NCI-H2171 treated with DMSO at 0.1 percent for 48 hours (cell line): Measurements from ENCODE around the gene CST1.
"Not testable (repeated sequence)": the region's sequence is repeated elsewhere in the genome, so short reads cannot be mapped to it uniquely, and the experiment has no call there.

Experiments
- DNase-seq: peaks from one replicate; lab custom pipeline; 2025; lab: John Stamatoyannopoulos, UW

Gene CST1

DNA sequence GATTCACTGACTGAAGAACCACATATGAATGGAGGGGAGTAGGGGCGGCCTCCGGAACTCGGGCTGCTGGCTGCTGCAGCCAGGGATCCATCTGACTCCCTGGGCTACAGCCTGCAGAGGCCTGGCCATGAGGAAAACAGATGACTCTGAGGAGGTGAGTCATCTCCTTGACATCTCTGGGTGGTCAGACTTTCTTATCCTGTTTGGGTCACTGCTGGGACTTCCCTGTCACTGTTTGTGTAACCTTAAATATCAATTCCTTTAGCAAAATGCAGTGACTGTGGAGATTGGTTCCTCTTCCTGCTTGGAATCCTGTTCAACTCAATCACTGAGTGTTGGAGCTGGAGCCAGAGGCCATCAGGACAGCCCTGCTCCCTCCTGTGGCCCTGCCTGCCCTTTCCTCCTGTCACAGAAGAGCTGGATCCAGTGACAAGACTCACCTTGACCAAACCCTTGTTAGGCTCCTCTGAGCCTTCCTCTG is 4.4 kb upstream of the CST1 start:
- DNase-seq, result not testable (repeated sequence)

DNA sequence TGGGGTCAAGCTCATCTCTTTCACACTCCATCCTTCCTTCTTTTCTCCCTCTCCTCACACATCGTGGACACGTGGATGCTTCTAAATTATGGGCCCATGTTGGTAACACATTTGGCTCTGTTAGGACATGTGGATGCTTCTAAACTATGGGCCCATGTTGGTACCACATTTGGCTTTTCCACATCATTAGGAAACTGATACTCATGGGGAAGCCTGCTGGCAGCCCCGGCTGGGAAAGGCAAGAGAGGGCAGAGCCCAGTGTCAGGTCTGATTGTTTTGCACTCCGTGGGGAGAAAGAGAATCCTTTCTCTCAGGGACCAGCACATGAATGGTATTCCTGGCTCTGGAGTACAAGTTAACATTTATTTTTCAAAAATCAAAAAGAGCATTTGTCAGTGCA is 4.0 kb upstream of the CST1 start:
- no peak for DNase-seq

DNA sequence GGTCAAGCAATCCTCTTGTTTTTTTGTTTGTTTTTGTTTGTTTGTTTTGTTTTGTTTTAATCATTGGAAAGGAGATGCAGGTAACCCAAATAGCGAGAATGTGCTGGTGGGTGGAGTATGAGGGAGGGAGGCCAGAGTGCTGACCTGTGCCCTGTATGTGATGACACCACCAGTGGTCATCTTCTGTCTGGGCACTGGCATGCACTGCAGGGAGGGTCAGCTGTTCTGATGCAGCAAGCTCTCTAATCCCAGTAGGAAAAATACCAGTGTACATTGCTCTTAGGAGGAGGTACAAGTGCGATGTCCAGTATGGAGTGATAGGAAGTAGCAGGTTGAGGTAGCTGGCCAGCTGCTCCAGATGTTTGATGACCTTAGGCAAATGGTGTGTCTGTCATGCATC is 2.9 kb upstream of the CST1 start:
- DNase-seq, result no peak

DNA sequence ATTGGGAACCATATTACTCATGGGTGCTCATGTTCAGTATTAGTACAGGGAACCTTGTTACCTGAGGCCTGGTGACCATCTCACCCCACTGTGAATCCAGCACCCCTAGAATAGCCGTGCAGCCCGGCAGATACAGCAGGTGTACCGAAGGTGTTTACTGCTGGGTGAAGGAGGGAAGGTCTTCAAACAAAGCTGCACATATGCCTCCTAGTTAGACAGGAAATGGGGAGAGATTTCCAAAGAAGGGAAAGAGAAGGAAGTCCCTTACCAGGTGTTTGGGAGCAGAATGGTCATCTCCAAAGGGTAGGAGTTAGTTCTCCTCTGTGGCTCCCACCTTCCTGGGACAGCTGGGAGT is 2.4 kb upstream of the CST1 start:
- no peak for DNase-seq

DNA sequence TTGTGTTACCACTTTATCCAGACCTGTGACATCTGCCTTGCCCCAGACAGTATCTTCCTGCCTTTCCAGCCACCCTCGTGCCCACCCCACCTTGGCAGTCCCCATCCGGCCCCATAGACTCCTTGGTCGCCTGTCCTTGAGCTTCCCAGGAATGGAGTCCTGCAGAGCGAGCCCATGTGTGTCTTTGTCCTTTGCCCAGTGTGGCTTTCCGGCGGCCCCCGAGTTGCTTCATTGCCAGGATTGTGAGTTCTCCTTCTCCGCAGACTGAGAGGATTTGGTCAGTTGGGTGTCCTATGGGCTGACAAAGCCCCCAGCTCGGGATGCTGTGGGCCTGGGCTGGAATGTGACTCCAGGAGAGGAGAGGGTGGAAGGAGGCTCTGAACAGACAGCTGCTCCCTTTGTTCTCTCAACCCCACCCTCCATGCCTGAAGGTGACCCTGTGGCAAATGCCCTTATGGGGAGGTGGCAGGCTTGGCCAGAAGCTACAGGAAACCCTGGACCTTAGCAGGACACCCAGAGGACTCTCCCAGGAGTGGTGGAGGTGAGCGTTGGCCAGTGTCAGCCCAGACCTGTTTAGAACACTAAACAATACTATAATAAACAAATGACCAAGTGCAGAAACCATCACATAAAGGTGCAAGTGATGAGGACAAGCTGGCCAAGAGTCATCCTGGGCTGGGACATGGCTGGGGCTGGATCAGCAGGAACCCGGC is 1.9 kb upstream of the CST1 start:
- no peak for DNase-seq

DNA sequence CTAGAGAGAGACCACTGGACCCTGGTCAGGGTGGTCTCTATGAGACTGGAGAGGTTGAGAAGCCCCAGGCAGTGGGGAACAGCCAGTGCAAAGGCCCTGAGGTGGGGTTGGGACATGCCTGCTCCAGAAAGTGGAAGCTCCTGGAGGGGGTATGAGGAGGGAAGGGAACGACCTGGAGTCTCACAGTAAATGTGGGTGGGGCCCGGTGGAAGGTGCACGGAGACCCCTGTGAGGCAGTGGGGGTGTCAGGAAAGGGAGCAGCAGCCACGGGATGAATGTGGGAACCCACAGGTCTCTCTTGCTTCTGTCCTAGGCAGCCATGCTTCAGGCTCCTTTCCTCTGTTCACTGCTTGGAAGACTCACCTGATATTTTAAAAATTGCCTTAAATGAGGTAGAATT is 1.3 kb upstream of the CST1 start:
- no peak for DNase-seq

GRCh38 chr20:23749746-23750145 is 989 bp downstream of the CST1 start:
- no peak for DNase-seq

DNA sequence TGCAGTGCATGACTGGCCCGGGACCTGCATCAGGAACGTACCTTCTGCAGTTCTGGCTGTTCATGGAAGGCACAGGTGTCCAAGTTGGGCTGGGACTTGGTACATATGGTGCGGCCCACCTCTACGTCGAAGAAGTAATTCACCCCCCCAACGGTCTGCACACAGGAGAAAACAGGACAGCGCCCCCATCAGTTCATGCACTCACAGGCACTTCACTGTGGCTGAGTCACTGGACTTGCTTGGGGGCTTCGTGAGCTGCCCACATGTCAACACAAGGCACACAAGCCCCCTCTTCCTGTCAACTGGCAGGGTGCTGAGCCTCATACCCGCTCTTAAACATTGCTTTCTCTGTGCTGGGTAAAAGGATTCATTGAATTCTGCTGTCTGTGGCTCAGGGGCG is 1.8 kb downstream of the CST1 start:
- not testable (repeated sequence) for DNase-seq

DNA sequence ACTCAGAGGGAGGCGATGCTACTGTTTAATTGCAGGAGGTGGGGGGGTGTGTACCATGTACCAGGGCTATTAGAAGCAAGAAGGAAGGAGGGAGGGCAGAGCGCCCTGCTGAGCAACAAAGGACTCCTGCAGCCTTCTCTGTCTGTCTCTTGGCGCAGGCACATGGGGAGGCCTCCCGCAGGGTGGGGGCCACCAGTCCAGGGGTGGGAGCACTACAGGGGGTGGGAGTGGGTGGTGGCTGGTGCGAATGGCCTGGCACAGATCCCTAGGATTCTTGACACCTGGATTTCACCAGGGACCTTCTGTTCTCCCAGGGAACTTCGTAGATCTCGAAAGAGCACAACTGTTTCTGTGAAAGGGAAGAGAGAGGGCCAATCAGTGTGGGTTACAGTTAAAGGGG is 3.2 kb downstream of the CST1 start:
- not testable (repeated sequence) for DNase-seq

DNA sequence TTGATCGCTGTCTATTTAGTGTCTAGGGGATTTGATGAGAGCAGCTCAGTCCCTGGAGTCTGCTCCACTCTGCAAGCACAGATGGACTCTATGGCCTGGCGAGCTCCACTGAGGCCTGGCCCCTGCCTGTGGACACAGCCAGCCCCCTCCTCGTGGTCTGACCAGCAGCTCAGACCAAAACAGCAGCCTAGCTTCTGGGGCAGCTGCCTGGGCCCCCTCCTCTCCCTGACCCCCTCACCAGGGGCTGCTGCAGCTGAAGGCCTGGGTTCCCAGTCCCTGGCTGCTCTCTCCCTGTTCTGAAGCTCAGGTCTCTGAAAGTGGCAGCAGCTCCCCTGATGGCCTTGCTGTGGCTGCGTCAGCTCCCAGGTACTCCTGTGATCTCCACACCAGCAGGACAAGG is 3.6 kb downstream of the CST1 start:
- DNase-seq, result not testable (repeated sequence)

- DNase-seq, result no peak
These were observed 4.4 kb downstream of the CST1 start for GRCh38 chr20:23746321-23746720.

GRCh38 chr20:23745247-23745646 is 5.5 kb downstream of the CST1 start:
- no peak for DNase-seq

- DNase-seq, result no peak
These were observed 5.9 kb downstream of the CST1 start for GRCh38 chr20:23744817-23745216.

GRCh38 chr20:23735391-23735790 is 15.3 kb downstream of the CST1 start:
- DNase-seq, result not testable (repeated sequence)

- DNase-seq, result not testable (repeated sequence)
These were observed 15.8 kb downstream of the CST1 start for GRCh38 chr20:23734949-23735348.

- not testable (repeated sequence) for DNase-seq
These were observed 16.3 kb downstream of the CST1 start for GRCh38 chr20:23734440-23734839.

- no peak for DNase-seq
These were observed 23.7 kb downstream of the CST1 start for GRCh38 chr20:23727016-23727415.

DNA sequence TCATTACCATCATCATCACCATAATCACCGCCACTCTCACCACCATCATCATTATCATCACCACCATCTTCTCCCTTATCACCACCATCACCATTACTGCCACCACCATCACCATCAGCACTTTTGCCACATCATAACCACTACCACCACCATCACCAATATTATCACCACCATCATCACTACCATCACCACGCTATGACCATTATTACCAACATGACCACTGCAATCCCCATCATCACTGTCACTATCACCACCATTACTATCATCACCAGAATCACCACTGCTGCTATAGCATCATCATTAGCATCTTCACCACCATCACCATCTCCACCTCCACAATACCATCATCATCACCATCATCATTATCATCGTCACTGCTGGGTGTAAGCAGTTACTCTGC is 25.6 kb downstream of the CST1 start:
- no peak for DNase-seq

DNA sequence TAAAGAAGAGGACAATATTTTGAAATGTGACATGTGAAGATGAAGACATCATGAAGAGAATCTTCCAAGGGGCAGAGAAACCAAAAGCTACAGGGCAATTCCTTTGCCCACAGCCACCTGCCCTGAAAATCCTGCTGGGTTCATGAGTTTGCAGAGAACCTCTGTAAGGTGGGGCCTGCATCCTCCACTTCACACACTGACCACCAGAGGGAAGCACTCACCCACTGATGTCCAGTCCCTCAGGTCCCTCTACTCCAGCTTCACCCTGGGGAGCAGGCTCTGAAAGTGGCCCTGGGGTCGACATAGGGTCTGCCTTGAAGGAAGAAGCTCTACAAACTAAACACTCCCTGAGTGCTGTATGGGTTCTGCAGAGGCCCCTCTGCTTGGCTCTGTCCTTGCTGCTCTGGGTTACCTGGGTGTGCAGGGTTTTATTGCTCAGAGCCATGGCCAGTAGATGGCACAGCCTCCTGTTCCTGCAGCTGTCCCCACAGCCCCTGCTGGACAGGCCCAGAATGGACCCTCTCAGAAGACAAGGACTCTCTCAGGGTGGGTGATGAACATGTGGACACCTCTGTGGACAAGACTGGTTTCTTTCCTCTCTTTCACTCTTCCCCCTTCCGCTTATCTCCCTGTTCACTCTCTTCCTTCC is 27.0 kb downstream of the CST1 start:
- peak; percentile 4 for DNase-seq

- DNase-seq, result not testable (repeated sequence)
These were observed 27.9 kb downstream of the CST1 start for GRCh38 chr20:23722851-23723250.

DNA sequence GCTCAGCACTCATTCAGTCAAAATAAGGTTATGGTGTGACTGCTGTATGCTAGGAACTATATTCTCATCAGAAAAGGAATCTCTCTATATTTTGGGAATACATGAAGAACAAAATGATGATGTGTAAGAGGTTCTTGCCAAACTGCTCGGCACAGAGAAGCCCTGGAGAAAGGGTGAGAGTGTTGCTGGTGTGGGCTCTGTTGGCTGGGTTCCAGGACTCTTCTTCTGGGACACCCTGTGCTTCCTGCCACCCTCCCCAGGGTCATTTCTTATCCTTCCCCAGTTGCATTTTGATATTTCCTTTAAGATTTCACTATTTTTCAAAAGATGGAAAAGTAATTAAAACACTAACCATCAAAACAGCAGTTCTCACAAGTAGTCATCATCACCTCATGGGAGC is 28.8 kb downstream of the CST1 start:
- no peak for DNase-seq

DNA sequence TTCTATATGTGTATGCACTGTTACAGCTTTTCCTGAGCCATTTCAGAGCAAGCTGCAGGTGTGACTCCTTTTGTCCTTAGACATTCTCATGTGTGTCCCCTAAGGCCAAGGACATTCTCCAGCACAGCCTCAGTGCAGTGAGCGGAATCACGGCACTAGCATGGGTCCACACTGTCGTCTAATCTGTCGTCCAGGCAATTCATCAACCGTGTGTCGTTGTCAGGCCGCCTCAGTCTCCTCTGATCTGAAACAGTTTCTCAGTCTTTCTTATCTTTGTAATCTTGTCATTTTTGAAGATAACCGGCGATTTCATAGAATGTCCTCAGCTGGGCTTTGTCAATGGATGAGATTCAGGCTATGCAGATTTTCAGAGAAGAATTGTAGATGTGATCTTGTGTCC is 31.4 kb downstream of the CST1 start:
- not testable (repeated sequence) for DNase-seq

- not testable (repeated sequence) for DNase-seq
These were observed 39.0 kb downstream of the CST1 start for GRCh38 chr20:23711778-23712177.

GRCh38 chr20:23710771-23711170 is 40.0 kb downstream of the CST1 start:
- no peak for DNase-seq
